ENCODE results near the gene GPR137B.

DNA sequence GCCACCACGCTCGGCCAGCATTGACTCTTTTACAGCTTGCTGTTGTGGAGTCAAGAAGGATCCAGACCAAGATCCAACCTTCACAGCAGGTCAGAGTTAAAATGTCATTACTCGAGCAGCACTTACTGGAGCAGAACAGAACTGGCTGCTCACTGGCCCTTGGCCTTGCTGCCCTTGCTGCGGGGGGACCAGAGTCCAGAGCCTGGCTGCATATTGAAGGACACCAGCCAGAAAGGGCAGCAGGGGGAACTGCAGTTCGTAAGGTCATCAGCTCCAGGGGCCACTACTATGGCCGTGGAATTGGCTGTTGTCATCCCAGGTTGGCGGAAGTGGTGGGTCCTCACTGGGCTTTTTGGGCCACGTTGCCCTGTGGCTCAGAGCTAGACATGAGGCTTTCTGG lies 15.3 kb upstream of the GPR137B start:
- TF ChIP-seq POLR2AphosphoS5 (IDR thresholded peaks at IDR 0.05; ENCODE audit: low read depth, low read length) (no peak), POLR2A (IDR thresholded peaks at IDR 0.05; ENCODE audit: low read depth, low read length) (no peak), TAF1 (IDR thresholded peaks at IDR 0.05; ENCODE audit: low read depth, low read length) (no peak), SPI1 (IDR thresholded peaks at IDR 0.05; ENCODE audit: low read depth, low read length) (no peak), POU2F2 (IDR thresholded peaks at IDR 0.05; ENCODE audit: low read depth, low read length) (no peak)

All from GM12891 (cell line).